GM23338 (cell line): ENCODE results near the gene CROCC2. TPM values are rescaled to one million over a fixed set of nuclear protein-coding genes. Genes with fewer than 3 reads are reported as not detected.

Experiments used
- ATAC-seq: fragments of 200-7000 bp; cut with Tn5 transposase; 3 replicates; pipeline ENCODE4 v1.9.1; 2020
- DNase-seq: peaks from one replicate; pipeline ENCODE4 v3.0.0-alpha.2; 2015; ENCODE audit warnings: low spot score
- H2AFZ ChIP-seq: fragments of 200-600 bp; sonication (generic); 2 replicates; pipeline ENCODE4 v1.8.0; 2016; ENCODE audit warnings: antibody characterized with exemption, mild to moderate bottlenecking, moderate library complexity
- H3F3A ChIP-seq: fragments of 200-600 bp; sonication (generic); replicated peaks from 2 replicates; pipeline ENCODE4 v1.8.0; 2017; ENCODE audit warnings: antibody characterized with exemption, mixed run types, low read depth
- H3K27ac ChIP-seq: fragments of 200-600 bp; sonication (generic); 2 replicates; pipeline ENCODE4 v1.6.1; 2016; ENCODE audit warnings: low read depth
- H3K27me3 ChIP-seq: fragments of 200-600 bp; sonication (generic); 2 replicates; pipeline ENCODE4 v1.8.0; 2016; ENCODE audit warnings: mild to moderate bottlenecking, mixed run types, moderate library complexity; ENCODE audit not compliant: insufficient read depth
- H3K36me3 ChIP-seq: fragments of 200-600 bp; sonication (generic); 2 replicates; pipeline ENCODE4 v1.8.0; 2016; ENCODE audit warnings: mild to moderate bottlenecking; ENCODE audit not compliant: insufficient read depth
- H3K4me1 ChIP-seq: fragments of 200-600 bp; sonication (generic); 2 replicates; pipeline ENCODE4 v1.8.0; 2016; ENCODE audit warnings: mild to moderate bottlenecking, moderate library complexity; ENCODE audit not compliant: insufficient read depth
- H3K4me2 ChIP-seq: fragments of 200-600 bp; sonication (generic); 2 replicates; pipeline ENCODE4 v1.7.1; 2017; ENCODE audit warnings: mixed run types
- H3K4me3 ChIP-seq: fragments of 200-600 bp; sonication (generic); 2 replicates; pipeline ENCODE4 v1.6.1; 2016; ENCODE audit warnings: mixed run types
- H3K79me2 ChIP-seq: fragments of 200-600 bp; sonication (generic); replicated peaks from 2 replicates; pipeline ENCODE4 v1.8.0; 2017; ENCODE audit warnings: mild to moderate bottlenecking; ENCODE audit not compliant: insufficient read depth
- H3K9me2 ChIP-seq: fragments of 200-600 bp; sonication (generic); 2 replicates; pipeline ENCODE4 v1.8.0; 2017; ENCODE audit not compliant: insufficient read depth
- H4K20me1 ChIP-seq: fragments of 200-600 bp; sonication (generic); replicated peaks from 2 replicates; pipeline ENCODE4 v1.8.0; 2017; ENCODE audit warnings: mild to moderate bottlenecking; ENCODE audit not compliant: insufficient read depth
- H3K27ac Mint-ChIP-seq: 2 replicates; pipeline ENCODE4 v1.8.0; 2020; ENCODE audit warnings: inconsistent platforms, mild to moderate bottlenecking, moderate library complexity, mixed read lengths
- H3K27me3 Mint-ChIP-seq: 3 replicates; pipeline ENCODE4 v1.8.0; 2022; ENCODE audit warnings: low read depth, mild to moderate bottlenecking, moderate library complexity, mixed read lengths, inconsistent platforms; ENCODE audit not compliant: insufficient read depth, poor library complexity
- H3K36me3 Mint-ChIP-seq: 3 replicates; pipeline ENCODE4 v1.8.0; 2021; ENCODE audit warnings: low read depth, mild to moderate bottlenecking, inconsistent platforms, moderate library complexity, mixed read lengths
- H3K4me1 Mint-ChIP-seq: 3 replicates; pipeline ENCODE4 v1.8.0; 2020; ENCODE audit warnings: mild to moderate bottlenecking, inconsistent platforms, mixed read lengths
- H3K4me3 Mint-ChIP-seq: 3 replicates; pipeline ENCODE4 v1.8.0; 2021; ENCODE audit warnings: moderate library complexity, mild to moderate bottlenecking, inconsistent platforms, mixed read lengths
- H3K9me3 Mint-ChIP-seq: 3 replicates; pipeline ENCODE4 v1.8.0; 2020; ENCODE audit warnings: moderate library complexity, mild to moderate bottlenecking, inconsistent platforms, mixed read lengths
- CREB1 ChIP-seq: fragments of 250-450 bp; sonication (Bioruptor Pico); IDR thresholded peaks from 2 replicates; pipeline ENCODE4 v1.5.0; 2020; ENCODE audit warnings: low read depth, mild to moderate bottlenecking, moderate library complexity
- EZH2 ChIP-seq: fragments of 200-600 bp; sonication (generic); IDR thresholded peaks from one replicate; pipeline ENCODE4 v1.8.0; 2017; ENCODE audit warnings: antibody characterized with exemption, mild to moderate bottlenecking, low read depth; ENCODE audit not compliant: unreplicated experiment
- EZH2phosphoT487 ChIP-seq: fragments of 200-600 bp; sonication (generic); IDR thresholded peaks from one replicate; pipeline ENCODE4 v1.8.1; 2018; ENCODE audit warnings: antibody characterized with exemption; ENCODE audit not compliant: unreplicated experiment
- JUNB ChIP-seq: IDR thresholded peaks from one replicate; pipeline ENCODE4 v1.6.1; 2016; ENCODE audit warnings: antibody characterized with exemption; ENCODE audit not compliant: unreplicated experiment
- NANOG ChIP-seq: IDR thresholded peaks from 2 replicates; pipeline ENCODE4 v1.6.1; 2016; ENCODE audit warnings: antibody characterized with exemption, borderline replicate concordance
- POLR2AphosphoS5 ChIP-seq: IDR thresholded peaks from 2 replicates; pipeline ENCODE4 v1.6.1; 2016; ENCODE audit warnings: antibody characterized with exemption, low read depth
- STAT1 ChIP-seq: IDR thresholded peaks from one replicate; pipeline ENCODE4 v1.6.1; 2016; ENCODE audit warnings: antibody characterized with exemption; ENCODE audit not compliant: unreplicated experiment
- ZNF114 ChIP-seq: fragments of 250-450 bp; sonication (Bioruptor Pico); IDR thresholded peaks from 2 replicates; pipeline ENCODE4 v1.5.0; 2020; ENCODE audit warnings: mild to moderate bottlenecking, moderate library complexity
- ZNF331 ChIP-seq: fragments of 250-450 bp; sonication (Bioruptor Pico); IDR thresholded peaks from 2 replicates; pipeline ENCODE4 v1.5.0; 2020; ENCODE audit warnings: low read depth, mild to moderate bottlenecking, moderate library complexity
- polyA plus RNA-seq: library from polyadenylated mRNA; unstranded; fragments of >200 nt; fragmentation: Nextera tagmentation; extraction: Ambion mirVana; gene quantifications from 2 replicates; pipeline ENCODE4 v1.2.1, GENCODE V29; 2016
- total RNA-seq: library from RNA; depleted of rRNA; stranded (reverse); fragments of >200 nt; shearing (Covaris generic); gene quantifications from 2 replicates; pipeline ENCODE4 v1.2.3, GENCODE V29; 2014
- TF ChIP-seq, protein P1 (sequence below): IDR thresholded peaks from one replicate; pipeline ENCODE4 v1.6.1; 2018; ENCODE audit warnings: antibody characterized with exemption; ENCODE audit not compliant: unreplicated experiment
- TF ChIP-seq, protein P2 (sequence below): fragments of 250-450 bp; sonication (Bioruptor Pico); IDR thresholded peaks from 2 replicates; pipeline ENCODE4 v1.5.0; 2020; ENCODE audit warnings: mild to moderate bottlenecking, moderate library complexity
- TF ChIP-seq, protein P3 (sequence below): IDR thresholded peaks from 2 replicates; pipeline ENCODE4 v1.6.1; 2016; ENCODE audit warnings: antibody characterized with exemption
- TF ChIP-seq, protein P4 (sequence below), 2 experiments: fragments of 200-600 bp in 1 of 2; sonication (generic) in 1 of 2; conservative IDR thresholded peaks; 2 replicates each; pipeline versions ENCODE4 v1.5.1 to v1.6.1; 2016 to 2017; ENCODE audit warnings: antibody characterized with exemption in 2 of 2, low read depth in 2 of 2, mild to moderate bottlenecking in 2 of 2, moderate library complexity in 1 of 2

CROCC2 gene
- total and polyA plus RNA-seq, 2 experiments from 2014 or later: not detected

DNA sequence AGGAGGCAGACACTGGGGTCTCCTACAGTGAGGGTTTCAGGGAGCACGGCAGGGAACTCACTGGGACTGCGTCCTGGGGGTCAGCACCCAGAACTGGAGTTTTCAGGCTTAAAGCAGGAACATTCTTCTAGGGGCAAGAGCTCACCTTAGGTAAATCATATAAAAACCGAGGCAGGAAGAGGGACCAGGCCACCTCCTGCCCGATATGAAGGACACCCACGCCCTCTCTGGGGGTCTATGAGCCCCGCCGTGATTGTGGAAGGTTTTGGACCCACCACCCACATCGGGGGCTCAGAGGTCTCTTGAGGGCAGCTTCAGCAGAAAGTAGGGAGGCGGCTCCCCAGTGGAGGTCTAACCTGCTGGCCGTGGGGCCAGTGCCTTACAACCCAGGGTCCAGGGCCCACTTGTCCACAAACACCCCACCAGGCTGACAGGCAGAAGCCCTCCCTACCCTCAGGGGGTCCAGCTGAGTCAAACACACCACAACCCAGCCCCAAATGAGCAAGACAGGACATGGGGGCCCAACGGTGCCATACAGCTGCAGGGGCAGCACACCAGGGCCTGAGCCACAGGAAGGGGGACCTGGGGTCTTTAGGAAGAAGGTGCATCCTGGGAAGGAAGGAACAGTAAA is 25.3 kb downstream of the CROCC2 start:
- no peaks in the 10 kb centered on the region for H3F3A ChIP-seq
- no peaks in the 10 kb centered on the region for H3K36me3 ChIP-seq
- ATAC-seq (no peak), DNase-seq (no peak)
- Mint-ChIP-seq H3K4me3 (no peak overlapping the region), H3K27me3 (peaks cover 6% of the 10 kb centered on the region), H3K36me3 (no peaks in the 10 kb centered on the region), H3K4me1 (no peaks in the 10 kb centered on the region; the same call in 2 of the 3 replicates), H3K27ac (peak overlapping the region; percentile 44; the same call in 1 of the 2 replicates), H3K9me3 (no peaks in the 10 kb centered on the region; the same call in 2 of the 3 replicates)
- no peak overlapping the region for H3K4me2 ChIP-seq
- no peak overlapping the region for H3K4me3 ChIP-seq
- no peaks in the 10 kb centered on the region for H3K9me2 ChIP-seq
- H4K20me1 ChIP-seq: no peaks in the 10 kb centered on the region
- H3K27ac ChIP-seq: no peak overlapping the region
- no peaks in the 10 kb centered on the region for H3K27me3 ChIP-seq
- H3K4me1 ChIP-seq: no peaks in the 10 kb centered on the region
- no peaks in the 10 kb centered on the region for H3K79me2 ChIP-seq
- no peak for TF ChIP-seq STAT1
- no peak for TF ChIP-seq POLR2AphosphoS5
- no peak for TF ChIP-seq NANOG
- TF ChIP-seq CREB1 (CRISPR knock-in tag): no peak
- TF ChIP-seq EZH2: no peak
- TF ChIP-seq EZH2phosphoT487: no peak
- TF ChIP-seq, protein P1, sequence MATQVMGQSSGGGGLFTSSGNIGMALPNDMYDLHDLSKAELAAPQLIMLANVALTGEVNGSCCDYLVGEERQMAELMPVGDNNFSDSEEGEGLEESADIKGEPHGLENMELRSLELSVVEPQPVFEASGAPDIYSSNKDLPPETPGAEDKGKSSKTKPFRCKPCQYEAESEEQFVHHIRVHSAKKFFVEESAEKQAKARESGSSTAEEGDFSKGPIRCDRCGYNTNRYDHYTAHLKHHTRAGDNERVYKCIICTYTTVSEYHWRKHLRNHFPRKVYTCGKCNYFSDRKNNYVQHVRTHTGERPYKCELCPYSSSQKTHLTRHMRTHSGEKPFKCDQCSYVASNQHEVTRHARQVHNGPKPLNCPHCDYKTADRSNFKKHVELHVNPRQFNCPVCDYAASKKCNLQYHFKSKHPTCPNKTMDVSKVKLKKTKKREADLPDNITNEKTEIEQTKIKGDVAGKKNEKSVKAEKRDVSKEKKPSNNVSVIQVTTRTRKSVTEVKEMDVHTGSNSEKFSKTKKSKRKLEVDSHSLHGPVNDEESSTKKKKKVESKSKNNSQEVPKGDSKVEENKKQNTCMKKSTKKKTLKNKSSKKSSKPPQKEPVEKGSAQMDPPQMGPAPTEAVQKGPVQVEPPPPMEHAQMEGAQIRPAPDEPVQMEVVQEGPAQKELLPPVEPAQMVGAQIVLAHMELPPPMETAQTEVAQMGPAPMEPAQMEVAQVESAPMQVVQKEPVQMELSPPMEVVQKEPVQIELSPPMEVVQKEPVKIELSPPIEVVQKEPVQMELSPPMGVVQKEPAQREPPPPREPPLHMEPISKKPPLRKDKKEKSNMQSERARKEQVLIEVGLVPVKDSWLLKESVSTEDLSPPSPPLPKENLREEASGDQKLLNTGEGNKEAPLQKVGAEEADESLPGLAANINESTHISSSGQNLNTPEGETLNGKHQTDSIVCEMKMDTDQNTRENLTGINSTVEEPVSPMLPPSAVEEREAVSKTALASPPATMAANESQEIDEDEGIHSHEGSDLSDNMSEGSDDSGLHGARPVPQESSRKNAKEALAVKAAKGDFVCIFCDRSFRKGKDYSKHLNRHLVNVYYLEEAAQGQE: no peak
- no peak for TF ChIP-seq JUNB
- TF ChIP-seq ZNF331: no peak
- TF ChIP-seq, protein P2, sequence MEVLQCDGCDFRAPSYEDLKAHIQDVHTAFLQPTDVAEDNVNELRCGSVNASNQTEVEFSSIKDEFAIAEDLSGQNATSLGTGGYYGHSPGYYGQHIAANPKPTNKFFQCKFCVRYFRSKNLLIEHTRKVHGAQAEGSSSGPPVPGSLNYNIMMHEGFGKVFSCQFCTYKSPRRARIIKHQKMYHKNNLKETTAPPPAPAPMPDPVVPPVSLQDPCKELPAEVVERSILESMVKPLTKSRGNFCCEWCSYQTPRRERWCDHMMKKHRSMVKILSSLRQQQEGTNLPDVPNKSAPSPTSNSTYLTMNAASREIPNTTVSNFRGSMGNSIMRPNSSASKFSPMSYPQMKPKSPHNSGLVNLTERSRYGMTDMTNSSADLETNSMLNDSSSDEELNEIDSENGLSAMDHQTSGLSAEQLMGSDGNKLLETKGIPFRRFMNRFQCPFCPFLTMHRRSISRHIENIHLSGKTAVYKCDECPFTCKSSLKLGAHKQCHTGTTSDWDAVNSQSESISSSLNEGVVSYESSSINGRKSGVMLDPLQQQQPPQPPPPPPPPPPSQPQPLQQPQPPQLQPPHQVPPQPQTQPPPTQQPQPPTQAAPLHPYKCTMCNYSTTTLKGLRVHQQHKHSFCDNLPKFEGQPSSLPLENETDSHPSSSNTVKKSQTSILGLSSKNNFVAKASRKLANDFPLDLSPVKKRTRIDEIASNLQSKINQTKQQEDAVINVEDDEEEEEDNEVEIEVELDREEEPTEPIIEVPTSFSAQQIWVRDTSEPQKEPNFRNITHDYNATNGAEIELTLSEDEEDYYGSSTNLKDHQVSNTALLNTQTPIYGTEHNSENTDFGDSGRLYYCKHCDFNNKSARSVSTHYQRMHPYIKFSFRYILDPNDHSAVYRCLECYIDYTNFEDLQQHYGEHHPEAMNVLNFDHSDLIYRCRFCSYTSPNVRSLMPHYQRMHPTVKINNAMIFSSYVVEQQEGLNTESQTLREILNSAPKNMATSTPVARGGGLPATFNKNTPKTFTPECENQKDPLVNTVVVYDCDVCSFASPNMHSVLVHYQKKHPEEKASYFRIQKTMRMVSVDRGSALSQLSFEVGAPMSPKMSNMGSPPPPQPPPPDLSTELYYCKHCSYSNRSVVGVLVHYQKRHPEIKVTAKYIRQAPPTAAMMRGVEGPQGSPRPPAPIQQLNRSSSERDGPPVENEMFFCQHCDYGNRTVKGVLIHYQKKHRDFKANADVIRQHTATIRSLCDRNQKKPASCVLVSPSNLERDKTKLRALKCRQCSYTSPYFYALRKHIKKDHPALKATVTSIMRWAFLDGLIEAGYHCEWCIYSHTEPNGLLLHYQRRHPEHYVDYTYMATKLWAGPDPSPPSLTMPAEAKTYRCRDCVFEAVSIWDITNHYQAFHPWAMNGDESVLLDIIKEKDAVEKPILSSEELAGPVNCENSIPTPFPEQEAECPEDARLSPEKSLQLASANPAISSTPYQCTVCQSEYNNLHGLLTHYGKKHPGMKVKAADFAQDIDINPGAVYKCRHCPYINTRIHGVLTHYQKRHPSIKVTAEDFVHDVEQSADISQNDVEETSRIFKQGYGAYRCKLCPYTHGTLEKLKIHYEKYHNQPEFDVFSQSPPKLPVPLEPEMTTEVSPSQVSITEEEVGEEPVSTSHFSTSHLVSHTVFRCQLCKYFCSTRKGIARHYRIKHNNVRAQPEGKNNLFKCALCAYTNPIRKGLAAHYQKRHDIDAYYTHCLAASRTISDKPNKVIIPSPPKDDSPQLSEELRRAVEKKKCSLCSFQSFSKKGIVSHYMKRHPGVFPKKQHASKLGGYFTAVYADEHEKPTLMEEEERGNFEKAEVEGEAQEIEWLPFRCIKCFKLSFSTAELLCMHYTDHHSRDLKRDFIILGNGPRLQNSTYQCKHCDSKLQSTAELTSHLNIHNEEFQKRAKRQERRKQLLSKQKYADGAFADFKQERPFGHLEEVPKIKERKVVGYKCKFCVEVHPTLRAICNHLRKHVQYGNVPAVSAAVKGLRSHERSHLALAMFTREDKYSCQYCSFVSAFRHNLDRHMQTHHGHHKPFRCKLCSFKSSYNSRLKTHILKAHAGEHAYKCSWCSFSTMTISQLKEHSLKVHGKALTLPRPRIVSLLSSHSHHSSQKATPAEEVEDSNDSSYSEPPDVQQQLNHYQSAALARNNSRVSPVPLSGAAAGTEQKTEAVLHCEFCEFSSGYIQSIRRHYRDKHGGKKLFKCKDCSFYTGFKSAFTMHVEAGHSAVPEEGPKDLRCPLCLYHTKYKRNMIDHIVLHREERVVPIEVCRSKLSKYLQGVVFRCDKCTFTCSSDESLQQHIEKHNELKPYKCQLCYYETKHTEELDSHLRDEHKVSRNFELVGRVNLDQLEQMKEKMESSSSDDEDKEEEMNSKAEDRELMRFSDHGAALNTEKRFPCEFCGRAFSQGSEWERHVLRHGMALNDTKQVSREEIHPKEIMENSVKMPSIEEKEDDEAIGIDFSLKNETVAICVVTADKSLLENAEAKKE: no peak
- TF ChIP-seq, protein P3, sequence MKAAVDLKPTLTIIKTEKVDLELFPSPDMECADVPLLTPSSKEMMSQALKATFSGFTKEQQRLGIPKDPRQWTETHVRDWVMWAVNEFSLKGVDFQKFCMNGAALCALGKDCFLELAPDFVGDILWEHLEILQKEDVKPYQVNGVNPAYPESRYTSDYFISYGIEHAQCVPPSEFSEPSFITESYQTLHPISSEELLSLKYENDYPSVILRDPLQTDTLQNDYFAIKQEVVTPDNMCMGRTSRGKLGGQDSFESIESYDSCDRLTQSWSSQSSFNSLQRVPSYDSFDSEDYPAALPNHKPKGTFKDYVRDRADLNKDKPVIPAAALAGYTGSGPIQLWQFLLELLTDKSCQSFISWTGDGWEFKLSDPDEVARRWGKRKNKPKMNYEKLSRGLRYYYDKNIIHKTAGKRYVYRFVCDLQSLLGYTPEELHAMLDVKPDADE: no peak
- TF ChIP-seq, protein P4, sequence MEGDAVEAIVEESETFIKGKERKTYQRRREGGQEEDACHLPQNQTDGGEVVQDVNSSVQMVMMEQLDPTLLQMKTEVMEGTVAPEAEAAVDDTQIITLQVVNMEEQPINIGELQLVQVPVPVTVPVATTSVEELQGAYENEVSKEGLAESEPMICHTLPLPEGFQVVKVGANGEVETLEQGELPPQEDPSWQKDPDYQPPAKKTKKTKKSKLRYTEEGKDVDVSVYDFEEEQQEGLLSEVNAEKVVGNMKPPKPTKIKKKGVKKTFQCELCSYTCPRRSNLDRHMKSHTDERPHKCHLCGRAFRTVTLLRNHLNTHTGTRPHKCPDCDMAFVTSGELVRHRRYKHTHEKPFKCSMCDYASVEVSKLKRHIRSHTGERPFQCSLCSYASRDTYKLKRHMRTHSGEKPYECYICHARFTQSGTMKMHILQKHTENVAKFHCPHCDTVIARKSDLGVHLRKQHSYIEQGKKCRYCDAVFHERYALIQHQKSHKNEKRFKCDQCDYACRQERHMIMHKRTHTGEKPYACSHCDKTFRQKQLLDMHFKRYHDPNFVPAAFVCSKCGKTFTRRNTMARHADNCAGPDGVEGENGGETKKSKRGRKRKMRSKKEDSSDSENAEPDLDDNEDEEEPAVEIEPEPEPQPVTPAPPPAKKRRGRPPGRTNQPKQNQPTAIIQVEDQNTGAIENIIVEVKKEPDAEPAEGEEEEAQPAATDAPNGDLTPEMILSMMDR (conservative IDR thresholded peaks at IDR 0.05; ENCODE audit: low read depth in 2 of 2): no peak
- no peak for TF ChIP-seq ZNF114
- H2AFZ ChIP-seq: no peak overlapping the region
